Panc1 (cell line): ENCODE data around the gene ADGRA1. TPM values are rescaled to one million over a fixed set of nuclear protein-coding genes. Genes with fewer than 3 reads are reported as not detected.

Experiments
- ATAC-seq: fragments of 200-7000 bp; cut with Tn5 transposase; 2 replicates; pipeline ENCODE4 v1.9.1; 2020; ENCODE audit warnings: mild to moderate bottlenecking, moderate library complexity
- BruUV-seq: library from RNA; stranded (reverse); fragments of 400-500 nt; replicated peaks from 2 replicates; lab custom pipeline; 2021; lab: Mats Ljungman, UMichigan
- CTCF ChIA-PET: fragments of 300-600 bp; sonication (Branson Sonifier 250); formaldehyde crosslinking; loops from one replicate; lab custom pipeline; 2022; ENCODE audit warnings: antibody characterized with exemption; lab: Charles Lee
- POLR2A ChIA-PET: fragments of 300-600 bp; sonication (Branson Sonifier 250); formaldehyde crosslinking; loops from one replicate; lab custom pipeline; 2022; ENCODE audit warnings: antibody characterized with exemption; lab: Charles Lee
- DNase-seq: peaks from one replicate; pipeline ENCODE4 v3.0.0-alpha.2; 2010; ENCODE audit warnings: low read depth, low spot score
- H3K27ac ChIP-seq: 2 replicates; pipeline ENCODE4 v1.5.1; 2011; ENCODE audit warnings: mild to moderate bottlenecking, low read length, inconsistent platforms
- H3K27me3 ChIP-seq: fragments of 200-500 bp; sonication (Bioruptor generic); 2 replicates; pipeline ENCODE4 v1.6.0; 2014; ENCODE audit warnings: low read length, inconsistent platforms; ENCODE audit not compliant: control insufficient read depth, insufficient read depth
- H3K36me3 ChIP-seq: fragments of 200-500 bp; sonication (Bioruptor generic); 2 replicates; pipeline ENCODE4 v1.5.1; 2014; ENCODE audit warnings: inconsistent platforms, mild to moderate bottlenecking, low read length, moderate library complexity; ENCODE audit not compliant: control insufficient read depth, insufficient read depth
- H3K4me1 ChIP-seq: 2 replicates; pipeline ENCODE4 v1.5.1; 2011; ENCODE audit warnings: inconsistent platforms, mild to moderate bottlenecking, low read length, moderate library complexity; ENCODE audit not compliant: control insufficient read depth, insufficient read depth
- H3K4me3 ChIP-seq, 2 experiments: 2 replicates each; pipeline ENCODE4 v1.5.1; 2011 to 2012; ENCODE audit warnings: low read depth in 2 of 2, low read length in 2 of 2, mild to moderate bottlenecking in 2 of 2, inconsistent platforms in 1 of 2, moderate library complexity in 1 of 2
- H3K9me3 ChIP-seq: fragments of 200-500 bp; sonication (Bioruptor generic); 2 replicates; pipeline ENCODE4 v1.5.1; 2014; ENCODE audit warnings: low read depth, mild to moderate bottlenecking, inconsistent platforms, low read length, moderate library complexity; ENCODE audit not compliant: control insufficient read depth, insufficient read depth
- POLR2AphosphoS5 ChIP-seq: IDR thresholded peaks from 2 replicates; pipeline ENCODE4 v1.6.1; 2012; ENCODE audit warnings: mild to moderate bottlenecking, low read depth, low read length, moderate library complexity
- REST ChIP-seq, 2 experiments: IDR thresholded peaks; 2 replicates each; pipeline ENCODE4 v1.6.1; 2011 to 2012; ENCODE audit warnings: low read depth in 2 of 2, control low read depth in 1 of 2, low read length in 1 of 2, mild to moderate bottlenecking in 1 of 2, moderate library complexity in 1 of 2; ENCODE audit not compliant: insufficient read depth in 1 of 2
- SIN3A ChIP-seq: IDR thresholded peaks from 2 replicates; pipeline ENCODE4 v1.6.1; 2012; ENCODE audit warnings: low read depth, mild to moderate bottlenecking, low read length, moderate library complexity, borderline replicate concordance; ENCODE audit not compliant: insufficient read depth
- TCF7L2 ChIP-seq: IDR thresholded peaks from 2 replicates; pipeline ENCODE4 v1.6.1; 2011; ENCODE audit warnings: mild to moderate bottlenecking, low read depth, low read length, inconsistent platforms
- in situ Hi-C: cut with HindIII; loops from 2 replicates; pipeline ENCODE4 v1.10.0; 2016; ENCODE audit warnings: low sequenced_read_pairs, low pct_unique_long_range_greater_than_20kb
- intact Hi-C: fragments of 100-400 bp; cut with micrococcal nuclease; formaldehyde crosslinking; loops from one replicate; pipeline ENCODE4 v1.10.0; 2022; ENCODE audit not compliant: unreplicated experiment
- total RNA-seq: library from RNA; stranded (reverse); gene quantifications from one replicate; pipeline ENCODE4 v1.2.1, GENCODE V29; 2021; ENCODE audit not compliant: unreplicated experiment
- TF ChIP-seq, protein P1 (sequence below): fragments of 450-650 bp; IDR thresholded peaks from 2 replicates; pipeline ENCODE4 v1.5.1; 2017; ENCODE audit warnings: mild to moderate bottlenecking

ADGRA1 gene
- total RNA-seq, 1 experiment from 2014 or later = 0.05 TPM

DNA sequence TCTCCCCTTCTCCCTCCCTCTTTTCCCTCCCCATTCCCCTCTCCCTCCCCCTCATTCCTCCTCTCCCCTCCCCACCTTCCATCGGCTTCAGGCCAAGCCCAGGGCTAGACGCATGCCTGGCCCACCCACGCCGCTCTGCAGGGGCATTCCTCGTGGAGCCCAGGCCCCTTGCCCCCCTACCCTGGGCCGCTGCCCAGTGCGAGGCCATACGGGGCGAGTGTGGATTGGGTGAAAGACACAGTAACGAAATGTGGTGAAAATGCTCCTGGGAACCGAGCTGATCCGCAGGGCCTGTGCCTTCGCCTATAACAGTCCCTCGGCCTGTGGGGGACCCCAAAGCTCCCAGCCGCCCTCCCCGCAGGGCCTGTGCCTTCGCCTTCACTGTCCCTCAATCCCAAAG is 28.3 kb downstream of the ADGRA1 start:
- intact Hi-C loops = no loop called here
- DNase-seq = no peak
- no peak for ATAC-seq
- no peaks in the 10 kb centered on the region for H3K36me3 ChIP-seq
- in situ Hi-C loops = no loop called here
- TF ChIP-seq, protein P1, sequence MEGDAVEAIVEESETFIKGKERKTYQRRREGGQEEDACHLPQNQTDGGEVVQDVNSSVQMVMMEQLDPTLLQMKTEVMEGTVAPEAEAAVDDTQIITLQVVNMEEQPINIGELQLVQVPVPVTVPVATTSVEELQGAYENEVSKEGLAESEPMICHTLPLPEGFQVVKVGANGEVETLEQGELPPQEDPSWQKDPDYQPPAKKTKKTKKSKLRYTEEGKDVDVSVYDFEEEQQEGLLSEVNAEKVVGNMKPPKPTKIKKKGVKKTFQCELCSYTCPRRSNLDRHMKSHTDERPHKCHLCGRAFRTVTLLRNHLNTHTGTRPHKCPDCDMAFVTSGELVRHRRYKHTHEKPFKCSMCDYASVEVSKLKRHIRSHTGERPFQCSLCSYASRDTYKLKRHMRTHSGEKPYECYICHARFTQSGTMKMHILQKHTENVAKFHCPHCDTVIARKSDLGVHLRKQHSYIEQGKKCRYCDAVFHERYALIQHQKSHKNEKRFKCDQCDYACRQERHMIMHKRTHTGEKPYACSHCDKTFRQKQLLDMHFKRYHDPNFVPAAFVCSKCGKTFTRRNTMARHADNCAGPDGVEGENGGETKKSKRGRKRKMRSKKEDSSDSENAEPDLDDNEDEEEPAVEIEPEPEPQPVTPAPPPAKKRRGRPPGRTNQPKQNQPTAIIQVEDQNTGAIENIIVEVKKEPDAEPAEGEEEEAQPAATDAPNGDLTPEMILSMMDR = no peak
- H3K9me3 ChIP-seq = no peaks in the 10 kb centered on the region
- no peaks in the 10 kb centered on the region for H3K27me3 ChIP-seq
- no peak overlapping the region for H3K4me3 ChIP-seq
- ChIA-PET POLR2A (no interaction called here), CTCF (interaction anchor here (0.6 kb wide), 1 partner anchor 111 kb away, joined by 4 read pairs; no protein-coding TSS in a partner anchor)
- no peaks in the 10 kb centered on the region for H3K4me1 ChIP-seq
- no peak overlapping the region for H3K27ac ChIP-seq
- BruUV-seq = no TSS peak

- H3K9me3 ChIP-seq = no peaks in the 10 kb centered on the region
- ATAC-seq (no peak), DNase-seq (no peak)
- ChIA-PET POLR2A (no interaction called here), CTCF (interaction anchor here (0.6 kb wide), 1 partner anchor 111 kb away, joined by 4 read pairs; no protein-coding TSS in a partner anchor)
- TF ChIP-seq REST (IDR thresholded peaks at IDR 0.05; ENCODE audit: insufficient read depth in 1 of 2, low read depth in 2 of 2, low read length in 1 of 2) (no peak), TCF7L2 (no peak), SIN3A (no peak), POLR2AphosphoS5 (no peak)
- TF ChIP-seq, protein P1 = no peak
- H3K36me3 ChIP-seq = no peaks in the 10 kb centered on the region
- no peak overlapping the region for H3K27ac ChIP-seq
- intact Hi-C loops = no loop called here
- H3K4me1 ChIP-seq = no peaks in the 10 kb centered on the region
- BruUV-seq = no TSS peak
- in situ Hi-C loops = no loop called here
- H3K27me3 ChIP-seq = no peaks in the 10 kb centered on the region
- H3K4me3 ChIP-seq = no peak overlapping the region
Observed at GRCh38 chr10:133116455-133116854, 28.7 kb downstream of the ADGRA1 start.
